NCI-H460 (cell line): Measurements from ENCODE around the gene RNF212. TPM values are rescaled to one million over a fixed set of nuclear protein-coding genes. Genes with fewer than 3 reads are reported as not detected.

ENCODE experiments used
- DNase-seq: peaks from one replicate; pipeline ENCODE4 v3.0.0-alpha.2; 2016; ENCODE audit warnings: low read depth; ENCODE audit errors: extremely low read depth
- total RNA-seq: library from RNA; depleted of rRNA; stranded (reverse); fragments of >200 nt; shearing (Covaris generic); gene quantifications from 2 replicates; pipeline ENCODE4 v1.2.3, GENCODE V29; 2014

The RNF212 gene
- total RNA-seq, 1 experiment from 2014 or later = 9.9 TPM

DNA sequence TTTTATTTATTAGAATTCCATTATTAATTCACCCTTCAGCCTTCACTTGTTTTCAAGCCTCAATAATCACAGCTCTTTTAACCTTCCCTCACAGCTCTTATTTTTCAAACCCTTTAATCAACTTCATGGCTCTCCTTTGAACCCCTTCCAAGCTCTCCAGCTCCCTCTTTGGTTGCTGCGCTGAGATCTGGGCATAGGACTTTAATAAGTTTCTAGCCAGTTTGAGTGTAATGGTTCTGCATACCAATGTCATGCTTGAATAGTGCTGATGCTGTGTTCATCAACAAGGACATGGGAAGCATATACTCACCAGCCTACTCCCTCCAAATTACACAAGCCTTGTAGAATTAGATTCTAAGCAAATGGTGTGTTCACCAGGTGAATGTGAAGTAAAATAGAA, 3.5 kb upstream of the RNF212 start:
- DNase-seq = no peak

DNA sequence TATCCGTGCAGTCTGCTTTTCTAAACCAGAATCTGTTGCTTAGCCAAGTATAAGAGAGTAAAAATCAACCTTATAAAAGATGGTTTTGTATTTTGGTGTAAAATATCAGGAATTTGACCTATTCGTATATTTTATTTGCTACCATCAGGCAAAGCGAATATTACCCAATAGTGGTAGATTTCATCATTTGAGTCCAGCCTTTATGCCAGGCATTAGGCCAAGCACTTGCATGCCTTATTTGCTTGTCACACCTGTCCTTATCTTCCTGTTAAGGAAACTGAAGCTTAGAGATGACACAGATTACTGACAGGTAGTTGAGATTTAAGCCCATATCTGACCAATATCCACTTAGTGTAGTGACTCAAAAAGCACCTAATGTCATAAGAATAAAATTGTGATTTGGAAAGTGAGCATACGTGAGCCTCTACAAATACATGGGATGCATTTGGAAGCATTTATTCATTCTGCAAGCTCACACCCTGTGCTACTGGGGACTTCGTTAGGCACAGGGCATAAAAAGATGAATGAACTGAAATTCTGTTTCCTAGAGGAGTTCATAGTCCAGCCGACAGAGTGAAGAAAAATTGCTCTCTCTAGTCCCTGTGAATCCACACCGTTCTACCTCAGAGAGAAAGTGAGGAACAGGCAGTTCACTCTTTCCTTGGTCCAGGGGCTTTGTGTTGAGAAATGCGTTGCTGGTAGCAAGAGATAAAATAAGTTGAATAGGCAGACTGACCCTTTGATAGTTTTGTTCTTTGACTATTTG, 2.3 kb upstream of the RNF212 start:
- no peak for DNase-seq

GRCh38 chr4:1112821-1113182, 562 bp downstream of the RNF212 start:
- DNase-seq = no peak

GRCh38 chr4:1112174-1112820, 1.1 kb downstream of the RNF212 start:
- DNase-seq = no peak

GRCh38 chr4:1111259-1111809, 2.0 kb downstream of the RNF212 start:
- DNase-seq = no peak

DNA sequence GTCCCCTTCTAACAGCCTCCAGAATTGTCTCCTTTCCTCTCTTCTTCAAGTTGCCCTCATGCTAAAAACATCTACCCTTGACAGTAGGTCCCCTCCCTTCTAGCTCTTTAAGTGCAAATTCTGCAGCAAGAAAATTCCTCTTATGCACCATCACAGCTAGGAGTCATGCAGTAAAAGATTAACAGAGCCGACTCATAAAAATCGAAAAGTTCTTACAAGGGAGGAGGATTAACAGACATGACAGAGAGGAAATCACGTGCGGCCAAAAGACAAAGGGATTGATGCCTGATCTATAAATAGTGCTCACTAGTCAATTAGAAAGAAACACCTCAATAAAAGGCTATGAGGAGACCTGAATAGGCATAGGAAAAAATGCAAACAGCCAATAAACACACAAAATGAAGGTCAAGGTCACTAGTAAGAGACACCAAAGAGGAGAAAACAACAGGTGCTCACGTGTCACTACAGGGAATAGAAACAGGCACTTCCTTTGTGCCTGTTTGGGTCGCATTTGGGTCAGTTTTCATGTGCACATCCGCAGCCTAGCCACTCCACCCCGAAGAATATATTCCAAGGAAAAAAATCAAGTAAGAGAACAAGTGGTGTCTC, 3.4 kb downstream of the RNF212 start:
- DNase-seq = no peak

DNA sequence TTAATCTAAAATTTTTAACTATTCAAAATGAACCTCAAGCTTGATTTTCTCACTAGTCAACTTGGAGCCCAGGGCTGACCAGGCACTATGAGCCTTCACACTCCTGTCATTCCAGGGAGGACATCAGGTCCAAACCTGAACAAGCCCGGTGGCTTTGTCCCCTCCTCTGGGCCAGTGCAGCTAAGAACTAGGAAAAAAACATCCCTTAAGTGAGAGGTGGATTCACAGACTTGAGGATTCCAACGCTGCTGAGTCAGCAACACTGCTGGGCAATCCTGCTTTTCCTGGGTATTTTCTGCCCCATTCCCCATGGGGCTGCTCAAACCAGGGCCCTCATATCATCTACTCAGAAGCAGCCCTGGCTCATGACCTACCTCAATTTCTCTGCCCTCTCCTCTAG, 4.0 kb downstream of the RNF212 start:
- no peak for DNase-seq

DNA sequence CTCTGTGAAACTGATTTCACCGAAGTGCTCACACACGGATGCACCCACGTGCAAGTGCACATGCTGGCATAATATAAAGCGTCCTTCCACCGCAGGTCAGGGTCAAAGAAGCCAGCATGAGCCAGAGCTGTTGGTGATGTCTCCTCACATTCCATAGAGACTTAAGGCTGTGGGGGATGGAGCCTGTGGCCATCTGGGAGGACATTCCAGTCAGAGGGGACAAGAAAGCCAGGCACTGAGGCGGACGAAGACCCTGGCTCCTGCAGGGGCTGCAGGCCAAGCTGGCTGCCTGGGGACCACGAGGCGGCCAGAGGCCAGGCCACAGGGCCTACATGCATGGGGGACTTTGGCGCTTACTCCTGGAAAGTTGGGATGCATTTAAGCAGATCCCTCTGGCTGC, 7.7 kb downstream of the RNF212 start:
- DNase-seq = no peak

DNA sequence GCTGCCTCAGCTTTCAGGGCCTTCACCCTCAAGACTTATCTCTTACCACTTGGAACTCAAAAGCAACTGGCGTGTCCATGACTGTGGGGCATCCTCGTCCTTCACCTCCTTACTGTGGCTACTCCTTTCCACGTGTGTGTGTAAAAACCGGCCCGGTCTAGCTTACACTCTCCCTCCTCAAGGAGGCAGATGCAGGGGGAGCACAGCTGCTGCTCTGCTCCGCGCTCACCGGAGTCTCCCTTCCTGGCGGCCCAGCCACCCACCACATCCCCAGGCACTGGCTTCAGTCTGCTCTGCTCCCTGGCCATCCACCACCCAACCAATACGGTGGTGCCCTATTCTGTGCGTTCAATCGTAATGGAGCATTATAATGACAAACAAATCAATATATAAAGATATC, 8.3 kb downstream of the RNF212 start:
- no peak for DNase-seq

- DNase-seq = no peak
These were observed 8.7 kb downstream of the RNF212 start for GRCh38 chr4:1104647-1105046.

- DNase-seq = no peak
These were observed 13.6 kb downstream of the RNF212 start for GRCh38 chr4:1099684-1100335.

DNA sequence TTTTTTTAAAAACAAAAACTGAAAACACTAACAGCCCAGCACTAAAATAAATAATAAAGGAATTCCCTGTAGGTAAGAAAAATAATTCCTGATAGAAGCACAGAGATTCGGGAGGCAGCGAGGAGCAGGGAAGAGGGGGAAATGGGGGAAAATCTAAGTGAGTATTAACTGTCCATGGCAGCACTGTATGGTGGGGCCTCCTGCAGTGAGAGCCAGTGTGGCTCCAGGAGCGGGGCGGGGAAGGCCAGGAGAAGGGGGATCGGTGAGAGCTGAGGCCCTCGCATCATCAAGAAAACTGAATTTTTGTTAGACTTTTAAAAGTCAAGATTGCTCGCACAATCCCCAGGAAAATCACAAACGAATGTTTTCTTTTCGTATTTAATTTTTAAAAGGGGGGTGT, 14.1 kb downstream of the RNF212 start:
- no peak for DNase-seq

DNA sequence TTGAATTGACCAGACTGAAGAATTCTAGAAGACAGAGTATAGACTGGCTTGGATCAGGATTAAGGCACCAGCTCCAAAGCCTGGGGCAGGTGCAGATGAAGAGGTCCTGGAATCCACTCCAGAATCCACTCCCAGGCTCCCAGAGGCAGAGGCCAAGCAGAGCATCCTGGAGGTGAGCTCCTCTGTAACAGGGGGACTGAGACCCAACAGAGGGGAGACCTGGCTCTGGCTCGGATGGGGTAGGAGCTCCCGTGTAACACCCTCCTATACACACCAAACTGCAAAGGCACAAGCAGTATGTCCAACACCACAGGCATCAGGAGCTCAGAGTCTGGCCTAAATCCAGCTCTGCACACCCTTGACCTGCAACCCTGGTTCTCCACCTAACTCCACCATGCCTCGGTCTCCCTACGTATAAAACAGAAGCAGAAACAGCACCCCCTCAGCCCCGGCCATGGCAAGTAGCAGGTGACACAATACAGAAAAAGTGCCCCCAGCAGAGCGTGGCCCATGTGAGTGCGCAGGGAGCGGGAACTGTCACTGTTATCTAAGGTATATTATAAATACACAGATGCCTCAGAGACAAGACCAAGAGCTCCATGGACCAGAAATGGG, 14.9 kb downstream of the RNF212 start:
- no peak for DNase-seq

GRCh38 chr4:1097553-1097952, 15.8 kb downstream of the RNF212 start:
- no peak for DNase-seq

DNA sequence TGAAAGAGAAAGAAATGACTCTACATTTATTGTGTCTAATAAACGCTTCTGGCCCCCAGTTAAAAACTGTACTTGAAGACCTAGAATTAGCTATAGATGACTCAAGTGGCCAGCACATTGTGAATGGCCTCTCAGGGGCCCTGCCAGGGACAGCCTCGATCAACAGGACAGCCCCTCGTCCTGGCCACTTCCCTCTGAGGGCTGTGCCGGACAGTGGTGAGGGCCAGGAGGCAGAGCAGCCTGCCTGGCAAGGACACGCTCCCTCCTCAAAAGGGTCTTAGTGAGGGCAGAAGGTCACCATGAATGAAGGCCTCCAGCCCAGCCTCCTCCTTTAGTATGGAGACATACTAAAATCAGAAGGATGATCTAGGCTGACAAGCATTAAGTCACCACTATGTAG, 16.5 kb downstream of the RNF212 start:
- no peak for DNase-seq

DNA sequence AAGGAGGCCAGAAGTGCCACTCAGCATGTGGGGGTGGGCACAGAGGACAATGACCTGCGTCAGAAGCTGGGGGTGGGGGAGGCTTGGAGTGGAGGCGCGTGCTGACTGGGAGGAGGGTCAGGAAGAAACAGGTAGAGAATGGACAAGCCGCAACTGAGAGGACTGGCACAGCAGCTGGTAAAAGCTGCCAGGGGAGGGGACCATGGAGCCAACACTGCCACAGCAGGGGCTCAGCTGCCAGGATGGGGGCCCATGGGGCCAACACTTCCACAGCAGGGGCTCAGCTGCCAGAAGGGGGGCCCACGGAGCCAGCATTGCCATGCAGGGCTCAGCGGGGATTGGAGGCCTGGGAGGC, 19.1 kb downstream of the RNF212 start:
- no peak for DNase-seq

DNA sequence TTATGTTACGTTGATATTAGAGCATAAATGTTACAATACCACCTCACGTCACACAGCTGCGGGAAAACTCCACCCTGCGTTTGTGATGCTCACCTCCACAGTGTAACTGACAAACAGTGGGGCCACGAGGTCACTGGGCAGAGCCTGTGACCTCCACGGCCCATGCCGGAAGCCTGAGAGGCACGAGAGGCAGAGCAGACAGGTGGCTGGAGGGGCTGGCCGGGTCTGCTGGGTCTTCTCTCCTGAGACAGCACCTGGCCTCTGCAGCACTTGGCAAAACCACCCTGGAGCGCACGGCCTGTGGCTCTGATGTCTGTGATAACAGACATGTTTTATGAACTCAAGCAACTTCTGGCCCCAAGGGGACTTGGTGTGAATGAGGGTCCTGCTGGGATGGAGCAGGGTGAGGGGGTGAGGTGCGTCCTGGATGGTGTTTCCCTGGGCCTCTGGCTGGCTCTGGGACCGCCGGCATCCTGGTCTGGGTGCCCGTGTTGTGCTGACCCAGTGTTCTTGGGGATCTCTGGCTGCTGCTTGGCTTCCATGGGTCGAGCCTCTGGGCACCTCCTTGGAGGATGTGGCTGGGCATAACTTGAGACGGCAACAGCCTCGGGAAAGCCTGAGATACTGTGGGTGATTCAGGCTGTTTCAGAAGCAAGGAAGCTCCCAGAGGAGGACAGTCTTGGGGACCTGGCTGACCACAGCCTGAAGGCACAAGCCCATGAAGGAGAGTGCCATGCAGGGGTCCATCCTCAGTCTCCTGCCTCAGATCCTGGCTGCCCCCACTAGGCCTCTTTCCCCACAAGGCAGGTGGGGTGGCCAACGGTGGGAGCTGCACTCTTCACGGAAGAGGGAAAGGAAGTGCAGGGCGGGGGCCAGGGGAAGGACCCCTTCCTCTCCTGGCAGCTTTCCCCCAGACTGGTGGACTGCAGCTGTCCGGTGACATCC, 19.7 kb downstream of the RNF212 start:
- DNase-seq = no peak

GRCh38 chr4:1092983-1093361, 20.4 kb downstream of the RNF212 start:
- no peak for DNase-seq

- DNase-seq = no peak
These were observed 21.1 kb downstream of the RNF212 start for GRCh38 chr4:1092026-1092982.
